Measurements from ENCODE around the gene PTPRN2.

The PTPRN2 gene

GRCh38 chr7:157772486-157773130, 815.0 kb downstream of the PTPRN2 start:
- DNase-seq: no peak

- DNase-seq: no peak
These were observed 815.9 kb downstream of the PTPRN2 start for GRCh38 chr7:157771689-157772088.

GRCh38 chr7:157770716-157771320, 816.8 kb downstream of the PTPRN2 start:
- no peak for DNase-seq

- no peak for DNase-seq
These were observed 818.0 kb downstream of the PTPRN2 start for GRCh38 chr7:157769526-157770215.

- DNase-seq: no peak
These were observed 818.5 kb downstream of the PTPRN2 start for GRCh38 chr7:157769086-157769485.

- DNase-seq: no peak
These were observed 819.4 kb downstream of the PTPRN2 start for GRCh38 chr7:157768198-157768597.

- DNase-seq: no peak
These were observed 820.0 kb downstream of the PTPRN2 start for GRCh38 chr7:157767506-157768197.

- no peak for DNase-seq
These were observed 821.5 kb downstream of the PTPRN2 start for GRCh38 chr7:157766098-157766497.

- no peak for DNase-seq
These were observed 822.6 kb downstream of the PTPRN2 start for GRCh38 chr7:157764946-157765537.

GRCh38 chr7:157764193-157764592, 823.4 kb downstream of the PTPRN2 start:
- DNase-seq: no peak

- DNase-seq: no peak
These were observed 824.2 kb downstream of the PTPRN2 start for GRCh38 chr7:157763279-157764000.

- no peak for DNase-seq
These were observed 824.8 kb downstream of the PTPRN2 start for GRCh38 chr7:157762824-157763223.

- no peak for DNase-seq
These were observed 827.5 kb downstream of the PTPRN2 start for GRCh38 chr7:157760004-157760730.

GRCh38 chr7:157759246-157759805, 828.3 kb downstream of the PTPRN2 start:
- no peak for DNase-seq

GRCh38 chr7:157758468-157759245, 829.0 kb downstream of the PTPRN2 start:
- no peak for DNase-seq

- no peak for DNase-seq
These were observed 829.7 kb downstream of the PTPRN2 start for GRCh38 chr7:157757776-157758467.

GRCh38 chr7:157757211-157757610, 830.4 kb downstream of the PTPRN2 start:
- no peak for DNase-seq

GRCh38 chr7:157755741-157756140, 831.9 kb downstream of the PTPRN2 start:
- DNase-seq: no peak

GRCh38 chr7:157754416-157754790, 833.2 kb downstream of the PTPRN2 start:
- no peak for DNase-seq
